Muscle of back (tissue), 11 donors: ENCODE data around the gene UCKL1. TPM values are rescaled to one million over a fixed set of nuclear protein-coding genes. Genes with fewer than 3 reads are reported as not detected.
A peak's percentile ranks its signal among the peaks of the same experiment; 100 is the strongest.
"Not testable (repeated sequence)": the region's sequence is repeated elsewhere in the genome, so short reads cannot be mapped to it uniquely, and the experiment has no call there.

Experiments
- DNase-seq, 3 donors: peaks; one replicate each; pipeline versions ENCODE4 v3.0.0 to v3.0.0-alpha.2; 2013
- polyA plus RNA-seq, 10 donors: library from polyadenylated mRNA; unstranded; fragments of 120-200 nt; gene quantifications; one replicate each; pipeline ENCODE4 v1.2.1, GENCODE V29; 2013; ENCODE audit not compliant: insufficient read length in 10 of 10

The UCKL1 gene
- polyA plus RNA-seq, 10 donors, result 28.3 to 58.9 (median 41.3) TPM

DNA sequence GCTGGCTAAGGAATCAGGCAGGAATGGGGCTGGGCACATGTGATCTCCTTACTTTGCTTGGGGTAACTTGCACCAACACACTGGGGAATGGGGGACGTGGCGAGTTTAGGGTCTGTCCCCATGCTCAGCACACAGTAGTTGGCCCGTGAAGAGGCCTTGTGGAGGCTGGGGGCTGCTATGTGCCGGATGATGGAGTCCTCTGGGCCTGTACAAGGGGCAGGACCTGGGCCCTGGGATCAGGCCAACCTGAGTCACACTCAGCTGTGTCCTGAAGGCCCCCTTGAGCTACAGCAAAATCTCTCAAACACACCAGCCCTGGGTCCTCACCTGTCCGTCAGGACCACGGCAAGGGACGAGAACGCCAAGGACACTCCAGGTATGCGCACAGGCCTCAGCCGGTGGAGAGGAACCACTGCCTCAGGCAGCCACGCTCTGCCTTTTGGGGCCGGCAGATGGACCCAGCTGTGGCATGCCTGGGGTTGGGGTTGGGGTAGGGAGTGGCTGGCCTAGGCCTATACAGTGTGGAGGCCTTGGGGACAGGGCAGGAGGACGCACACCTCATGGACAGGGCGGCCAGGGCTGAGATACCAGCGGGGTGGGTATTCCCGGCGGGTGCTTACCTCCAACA is 11.1 kb downstream of the UCKL1 start:
- DNase-seq, result no peak

DNA sequence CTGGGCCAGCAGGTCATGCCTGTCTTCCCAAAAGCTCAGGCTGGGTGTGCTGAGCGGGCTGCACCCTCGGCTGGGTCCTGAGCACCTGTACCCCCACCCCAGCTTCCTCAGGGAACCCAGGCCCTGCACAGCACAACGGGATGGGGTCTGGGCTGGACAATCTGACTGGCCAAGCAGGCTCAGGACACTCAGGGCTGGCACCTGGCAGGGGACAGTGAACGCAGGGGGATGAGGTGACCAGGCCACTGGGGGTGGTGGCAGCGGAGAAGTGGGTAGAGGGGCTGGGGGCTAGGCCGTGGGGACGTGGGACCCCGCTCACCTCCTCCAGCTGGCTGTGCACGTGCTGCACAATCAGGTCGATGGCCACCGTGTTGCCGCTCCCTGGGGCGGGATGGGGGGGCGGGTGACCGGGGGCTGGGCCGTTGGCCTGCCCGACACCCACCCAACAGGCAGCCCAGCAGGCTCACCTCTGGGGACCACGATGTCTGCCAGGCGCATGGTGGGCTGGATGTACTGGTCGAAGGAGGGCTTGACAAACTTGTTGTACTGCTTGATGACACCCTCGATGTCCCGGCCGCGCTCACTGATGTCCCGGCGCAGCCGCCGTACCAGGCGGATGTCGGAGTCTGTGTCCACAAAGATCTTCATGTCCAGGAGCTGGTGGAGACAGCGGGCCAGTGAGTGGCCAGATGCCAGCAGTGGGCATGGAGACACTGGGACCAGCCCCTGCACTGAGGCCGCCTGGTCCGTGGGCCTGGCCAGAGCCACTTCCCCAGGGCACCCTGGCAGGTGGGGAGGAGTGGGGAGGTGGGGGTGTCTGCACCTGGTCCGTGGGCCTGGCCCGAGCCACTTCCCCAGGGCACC is 11.9 kb downstream of the UCKL1 start:
- no peak for DNase-seq

DNA sequence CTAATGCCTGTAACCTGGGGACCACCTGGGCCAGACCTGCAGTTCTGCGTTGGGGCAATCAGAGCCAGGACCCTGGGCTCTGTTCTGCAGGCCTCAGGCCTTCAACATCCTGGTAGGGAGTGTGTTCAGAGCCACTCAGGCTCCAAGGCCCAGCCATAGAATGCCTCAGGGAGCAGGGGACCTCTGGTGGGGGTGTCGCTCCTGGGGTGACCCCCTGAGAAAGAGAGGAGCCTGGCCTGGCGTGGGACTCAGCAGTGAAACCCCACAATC is 12.5 kb downstream of the UCKL1 start:
- DNase-seq, result no peak

DNA sequence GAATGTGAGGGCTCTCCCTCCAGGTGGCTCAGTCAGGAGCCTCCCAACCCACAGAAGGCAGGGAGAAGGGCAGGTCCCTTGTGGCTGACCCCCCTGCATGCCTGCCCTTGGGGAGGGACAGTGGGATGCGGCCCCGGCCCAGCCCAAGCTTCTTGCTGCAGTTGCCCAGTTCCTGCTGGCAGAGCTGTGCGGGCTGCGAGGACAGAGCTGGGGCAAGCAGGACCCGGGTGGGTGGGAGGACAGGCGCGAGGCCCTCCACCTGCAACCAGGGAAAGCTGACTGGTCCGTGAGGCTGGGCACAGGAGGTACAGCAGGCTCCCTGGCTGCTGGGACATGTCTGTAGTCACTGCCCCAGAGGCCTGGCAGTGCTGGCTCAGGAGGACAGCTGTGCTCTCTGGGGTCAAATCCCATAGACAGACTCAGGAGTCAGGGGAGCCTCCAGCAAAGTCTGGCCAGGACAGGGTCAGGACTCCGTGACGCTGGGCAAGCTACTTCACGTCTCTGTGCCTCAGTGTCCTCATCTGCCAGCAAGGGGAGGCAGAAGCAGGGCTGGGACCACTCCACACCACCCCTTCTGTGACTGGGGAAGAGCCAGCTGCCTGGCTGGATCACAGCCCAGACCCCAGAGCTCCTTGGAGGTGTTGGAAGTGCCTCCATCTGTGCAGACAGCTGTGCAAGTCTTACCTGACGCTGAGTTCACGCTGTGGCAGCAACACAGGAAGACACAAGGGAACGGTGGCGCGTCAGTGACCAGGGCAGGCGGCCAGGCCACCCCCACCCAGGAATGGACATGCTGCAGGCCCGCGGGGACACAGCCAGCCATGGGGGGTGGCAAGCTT is 13.0 kb downstream of the UCKL1 start:
- no peak for DNase-seq

DNA sequence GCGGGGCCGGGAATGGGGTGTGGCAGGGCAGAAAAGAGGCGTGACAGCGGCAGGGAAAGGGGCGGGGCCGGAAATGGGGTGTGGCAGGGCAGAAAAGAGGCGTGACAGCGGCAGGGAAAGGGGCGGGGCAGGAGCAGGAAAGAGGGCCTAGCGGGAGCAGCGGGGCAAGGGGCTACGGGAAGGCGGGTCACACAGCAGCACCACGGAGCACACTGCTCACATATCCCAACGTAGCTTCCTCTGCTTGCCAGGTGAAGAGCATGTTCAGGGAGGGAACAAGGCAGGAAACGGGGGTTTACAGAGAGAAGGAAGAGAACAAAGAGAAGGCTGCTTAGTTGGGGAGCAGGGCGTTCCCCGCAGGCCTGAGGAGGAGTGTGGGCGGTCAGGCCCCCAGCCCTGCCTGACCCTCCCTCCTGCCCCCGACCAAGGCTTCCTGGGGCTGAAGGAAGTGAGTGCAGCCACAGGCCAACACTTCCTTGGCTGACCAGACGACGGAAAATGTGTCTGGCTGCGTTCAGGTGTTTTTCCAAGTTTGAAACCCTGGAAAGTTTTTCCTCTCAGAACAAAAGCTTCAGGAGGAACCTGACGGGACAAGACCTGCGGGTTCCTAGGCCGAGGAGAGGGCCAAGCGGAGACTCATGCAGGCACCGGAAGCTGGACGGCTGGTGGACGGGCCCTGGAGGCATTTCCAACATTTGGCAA is 13.8 kb downstream of the UCKL1 start:
- DNase-seq, result peak in 1 of 3 donors; percentile 57

DNA sequence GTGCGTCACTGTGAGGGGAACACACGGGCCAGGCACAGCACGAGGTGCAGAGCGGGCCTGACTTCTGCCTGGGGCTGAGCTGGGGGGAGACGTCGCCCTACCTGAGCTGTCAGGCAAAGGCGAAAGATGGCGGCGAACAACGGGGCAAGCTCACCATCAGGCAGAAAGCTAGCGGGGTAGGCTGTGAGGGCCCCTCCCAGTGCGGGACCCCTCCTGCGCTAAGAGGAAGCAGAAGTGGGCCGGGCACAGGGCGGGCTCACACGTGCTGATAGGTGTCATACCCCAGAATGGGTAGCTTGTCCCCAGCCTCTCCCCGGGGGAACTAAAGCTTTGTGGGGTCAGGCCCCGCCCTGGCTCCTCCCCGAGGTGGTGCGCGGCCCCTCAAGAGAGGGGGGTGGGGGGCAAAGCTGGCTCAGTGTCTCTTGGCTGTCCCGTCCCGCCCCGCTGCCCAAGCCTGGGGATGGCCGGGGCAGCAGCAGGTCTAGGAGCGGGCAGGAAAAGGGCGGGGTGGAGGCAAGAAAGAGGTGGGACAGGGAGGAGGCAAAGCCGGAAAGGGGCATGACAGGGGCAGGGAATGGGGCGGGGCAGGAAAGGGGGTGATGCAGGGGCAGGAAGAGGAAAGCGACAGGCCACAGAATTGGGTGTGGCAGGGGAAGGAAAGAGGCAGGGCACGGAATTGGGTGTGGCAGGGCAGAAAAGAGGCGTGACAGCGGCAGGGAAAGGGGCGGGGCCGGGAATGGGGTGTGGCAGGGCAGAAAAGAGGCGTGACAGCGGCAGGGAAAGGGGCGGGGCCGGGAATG is 14.7 kb downstream of the UCKL1 start:
- no peak for DNase-seq

DNA sequence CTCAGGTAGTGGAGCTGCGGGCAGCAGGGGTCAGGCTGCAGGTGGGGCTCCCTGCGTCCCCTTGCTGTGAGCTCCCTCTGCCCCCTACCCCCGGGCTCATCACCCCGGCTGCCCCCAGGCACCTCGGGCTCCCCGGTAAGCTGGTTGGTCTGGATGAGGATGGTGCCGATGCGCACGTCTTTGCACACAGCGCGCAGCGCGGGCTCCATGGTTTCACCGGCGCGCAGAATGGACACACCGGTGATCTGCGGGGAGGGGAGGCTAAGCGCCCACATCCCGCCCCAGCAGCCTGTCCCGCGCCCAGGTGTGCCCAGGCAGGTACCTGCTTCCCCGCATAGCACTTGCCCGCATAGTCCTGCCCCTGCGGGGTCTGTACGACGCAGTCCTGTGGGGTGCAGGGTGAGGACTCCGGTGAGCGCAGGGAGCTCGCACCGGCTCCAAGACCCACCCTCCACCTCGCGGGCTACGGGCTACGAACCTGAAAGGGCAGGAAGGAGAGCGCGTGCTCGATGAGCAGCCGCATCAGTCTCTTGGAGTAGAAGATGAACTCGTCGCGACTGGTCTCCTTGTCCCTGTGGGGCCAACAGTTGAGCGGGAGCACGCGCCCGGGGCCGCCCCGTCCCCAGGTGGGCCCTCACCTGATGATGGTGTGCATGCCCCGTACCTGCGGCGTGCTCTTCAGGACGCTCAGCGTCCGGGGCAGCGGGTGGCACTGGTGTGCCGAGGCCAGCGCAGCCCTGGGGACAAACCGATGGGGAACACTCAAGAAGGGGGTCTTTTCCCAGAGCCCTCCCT is 15.5 kb downstream of the UCKL1 start:
- DNase-seq, result no peak

DNA sequence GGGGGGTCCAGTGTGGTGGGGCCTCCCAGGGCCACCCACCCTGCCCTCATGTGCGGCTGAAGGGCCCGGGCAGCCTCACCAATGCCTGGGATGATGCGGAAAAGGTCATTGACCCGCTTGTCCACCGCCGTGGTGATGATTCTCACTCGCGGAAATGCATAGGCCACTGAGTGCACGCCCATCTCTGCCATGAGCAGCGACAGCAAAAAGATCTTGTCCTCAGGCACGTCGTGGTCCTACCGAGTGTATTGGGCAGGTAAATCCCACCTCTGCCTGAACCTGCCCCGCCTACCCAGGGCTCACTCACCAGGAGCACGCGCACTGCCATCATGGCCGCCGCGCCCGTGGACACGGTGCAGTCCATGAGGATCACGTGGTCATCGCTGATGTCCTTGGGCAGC is 16.1 kb downstream of the UCKL1 start:
- no peak for DNase-seq

DNA sequence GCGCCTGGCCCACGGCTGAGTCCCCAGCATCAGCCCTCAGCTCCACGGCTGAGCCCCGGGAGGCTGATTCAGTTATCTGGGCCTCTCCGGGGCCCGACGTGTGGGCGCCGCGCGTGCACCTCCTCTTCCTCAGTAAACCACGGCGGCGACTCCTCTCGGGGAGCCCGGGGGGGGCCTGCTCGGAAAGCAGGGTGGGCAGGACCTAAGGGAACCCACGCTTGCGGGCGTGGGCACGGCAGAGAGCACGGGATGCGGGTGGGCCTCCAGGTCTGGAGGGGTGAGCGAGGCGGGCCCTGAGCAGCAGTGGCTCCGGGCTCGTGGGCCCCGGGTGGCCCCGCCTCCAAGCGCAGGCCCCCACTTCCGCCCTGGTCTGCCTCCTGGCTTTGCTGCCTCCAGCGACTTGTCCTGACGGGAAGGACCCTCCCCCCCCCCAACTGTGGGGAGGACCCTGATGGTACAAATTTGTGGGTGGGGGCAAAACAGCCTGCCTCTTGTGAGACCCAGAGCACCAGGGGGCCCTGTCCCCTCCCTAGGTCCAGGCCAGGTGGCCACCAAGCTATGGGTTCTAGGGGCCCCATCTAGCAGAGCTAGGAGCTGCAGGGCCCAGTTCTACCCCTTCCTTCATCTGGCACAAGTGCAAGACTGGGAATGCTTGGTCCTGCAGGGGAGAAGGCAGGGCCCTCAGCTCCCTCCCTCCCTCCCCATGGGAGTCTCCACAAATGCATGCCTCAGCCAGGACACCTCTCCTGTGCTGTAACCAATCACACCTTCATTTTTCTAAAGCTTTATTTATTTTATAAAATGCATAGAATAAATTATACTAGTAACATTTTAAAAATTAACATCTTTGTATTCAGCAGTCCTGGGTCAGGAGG is 16.9 kb downstream of the UCKL1 start:
- DNase-seq, result peak in 1 of 3 donors; percentile 11

DNA sequence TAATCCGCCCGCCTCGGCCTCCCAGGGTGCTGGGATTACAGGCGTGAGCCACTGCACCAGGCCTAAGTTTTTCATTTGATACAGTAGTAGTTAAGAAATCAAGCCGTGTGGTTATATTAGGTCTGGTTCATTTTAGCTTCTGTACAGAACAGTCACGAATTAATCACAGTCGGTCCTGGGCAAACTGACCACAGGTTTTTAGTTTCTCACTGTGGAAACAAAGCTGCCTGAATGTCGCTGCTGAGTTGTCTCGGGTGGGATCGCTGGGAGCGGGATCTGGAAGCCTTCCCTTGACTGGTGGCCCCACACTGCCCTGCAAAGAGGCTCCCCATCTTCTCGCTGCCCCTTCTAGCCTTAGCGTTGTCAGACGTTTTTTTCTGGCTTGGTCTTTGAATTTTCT is 18.6 kb downstream of the UCKL1 start:
- no peak for DNase-seq

DNA sequence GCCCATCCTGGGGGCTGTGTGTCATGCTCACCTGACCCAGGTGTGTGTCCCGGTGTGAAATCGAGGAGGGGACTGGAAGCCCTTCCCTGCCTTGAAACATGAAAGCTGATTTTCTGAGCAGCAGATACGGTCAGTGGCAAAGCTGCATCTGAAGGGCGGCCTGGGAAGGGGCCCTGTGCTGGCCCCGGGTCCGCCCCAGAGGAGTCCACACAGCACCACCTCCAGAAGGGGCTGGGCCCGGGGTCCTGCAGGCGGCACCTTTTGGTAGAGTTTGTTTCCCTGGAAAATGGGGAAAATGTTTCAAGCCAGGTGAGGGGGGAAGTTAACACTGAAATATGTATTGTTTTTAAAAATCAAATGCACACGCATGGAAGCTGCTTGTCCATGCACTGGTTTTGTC is 20.8 kb downstream of the UCKL1 start:
- no peak for DNase-seq

DNA sequence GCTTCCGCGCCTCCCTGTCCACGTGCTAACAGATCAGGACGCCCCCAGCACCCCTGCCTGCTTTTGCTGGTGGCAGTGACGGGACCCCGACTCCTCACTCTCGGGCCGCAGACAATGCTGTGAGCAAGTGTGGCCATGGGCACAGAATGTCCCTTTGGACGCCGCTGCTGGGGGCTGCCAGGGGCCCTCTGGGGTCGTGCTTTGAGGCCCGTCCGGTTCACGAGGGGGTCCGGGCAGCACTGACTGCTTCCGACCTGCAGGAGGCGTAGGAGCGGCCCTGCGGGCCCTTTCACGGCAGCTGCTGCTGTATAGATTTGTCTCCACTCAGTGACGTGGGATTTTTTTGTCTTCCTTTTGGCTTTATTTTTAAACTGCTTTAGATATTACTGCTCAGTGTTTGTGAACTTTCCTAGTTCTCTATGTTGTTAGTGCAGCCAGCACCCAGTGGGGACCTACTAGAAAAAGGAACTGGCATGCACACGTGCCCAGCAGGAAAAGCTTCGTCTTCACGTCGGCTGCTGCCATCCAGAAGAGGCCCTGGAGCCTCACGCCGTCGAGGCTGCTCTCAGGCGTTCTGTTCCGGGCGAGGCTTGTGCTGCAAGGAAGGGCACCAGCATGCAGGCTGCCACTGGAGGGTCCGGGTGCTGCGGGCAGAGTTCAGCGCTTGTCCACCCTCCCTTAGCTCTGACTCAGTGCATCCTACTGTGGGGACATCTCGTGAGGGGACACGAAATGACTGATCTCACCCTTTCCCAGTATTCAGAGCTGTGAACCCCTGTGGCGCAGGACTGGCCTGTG is 21.7 kb downstream of the UCKL1 start:
- no peak for DNase-seq

DNA sequence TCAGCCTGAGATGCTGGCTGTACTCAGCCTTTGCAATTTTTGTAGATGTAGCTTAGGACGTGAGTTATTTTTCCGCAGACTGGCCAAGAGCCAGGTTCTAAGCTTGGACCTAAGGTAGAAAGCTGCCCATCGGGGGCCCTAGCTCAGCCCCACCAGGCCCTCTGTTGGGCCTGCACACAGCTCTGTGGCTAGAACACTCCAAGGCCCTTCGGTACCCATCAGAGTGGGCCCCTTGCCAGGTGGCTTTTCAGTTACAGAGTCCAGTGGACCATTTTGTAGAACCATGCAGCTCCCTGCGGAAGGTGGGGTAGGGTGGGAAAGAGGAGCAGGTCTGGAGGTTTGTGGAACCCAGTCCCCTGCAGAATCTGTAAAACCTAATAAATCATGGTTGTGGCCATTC is 22.6 kb downstream of the UCKL1 start:
- no peak for DNase-seq

DNA sequence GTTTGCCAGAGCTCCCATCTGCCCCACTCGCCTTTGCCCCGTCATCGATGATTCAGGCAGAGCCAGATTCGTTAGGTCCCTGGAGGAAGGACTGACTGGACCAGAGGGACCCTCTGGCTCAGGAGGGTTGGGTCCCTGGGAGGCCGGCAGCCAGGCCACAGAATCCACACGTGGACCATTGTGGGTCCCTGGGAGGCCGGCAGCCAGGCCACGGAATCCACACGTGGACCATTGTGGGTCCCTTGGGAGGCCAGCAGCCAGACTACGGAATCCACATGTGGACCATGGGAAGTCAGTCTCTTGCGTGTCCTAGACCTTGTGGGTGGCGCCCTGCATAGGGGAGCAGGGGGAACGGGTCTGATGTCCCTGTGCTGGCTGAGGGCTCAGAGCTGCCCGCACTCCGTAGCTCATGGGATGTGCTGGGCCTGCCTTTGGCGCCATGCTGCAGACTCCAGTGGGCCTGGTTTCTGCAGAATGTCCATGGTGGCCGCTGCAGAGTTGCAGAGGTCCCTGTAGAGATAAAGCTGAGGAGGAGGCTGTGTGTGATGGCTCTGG is 23.5 kb downstream of the UCKL1 start:
- no peak for DNase-seq

DNA sequence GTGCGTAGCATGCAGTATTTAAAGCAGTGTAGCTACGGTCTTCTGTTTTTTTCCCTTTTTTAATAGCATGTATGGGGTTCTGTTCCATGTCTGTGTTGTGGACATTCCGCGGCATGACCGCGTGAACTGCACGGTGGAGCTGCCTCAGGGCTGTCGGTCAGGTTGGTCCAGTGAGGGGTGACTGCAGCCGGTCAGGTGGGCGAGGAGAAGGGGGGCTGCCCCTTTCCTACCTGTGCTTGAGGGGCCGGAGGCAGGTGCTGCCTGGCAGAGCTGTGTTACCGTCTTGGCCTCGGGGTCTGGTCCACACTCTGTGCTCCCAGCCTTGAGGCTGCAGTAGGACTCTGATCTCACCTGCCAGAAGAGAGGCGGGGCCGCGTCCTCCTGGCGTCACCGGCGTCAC is 24.5 kb downstream of the UCKL1 start:
- no peak for DNase-seq

DNA sequence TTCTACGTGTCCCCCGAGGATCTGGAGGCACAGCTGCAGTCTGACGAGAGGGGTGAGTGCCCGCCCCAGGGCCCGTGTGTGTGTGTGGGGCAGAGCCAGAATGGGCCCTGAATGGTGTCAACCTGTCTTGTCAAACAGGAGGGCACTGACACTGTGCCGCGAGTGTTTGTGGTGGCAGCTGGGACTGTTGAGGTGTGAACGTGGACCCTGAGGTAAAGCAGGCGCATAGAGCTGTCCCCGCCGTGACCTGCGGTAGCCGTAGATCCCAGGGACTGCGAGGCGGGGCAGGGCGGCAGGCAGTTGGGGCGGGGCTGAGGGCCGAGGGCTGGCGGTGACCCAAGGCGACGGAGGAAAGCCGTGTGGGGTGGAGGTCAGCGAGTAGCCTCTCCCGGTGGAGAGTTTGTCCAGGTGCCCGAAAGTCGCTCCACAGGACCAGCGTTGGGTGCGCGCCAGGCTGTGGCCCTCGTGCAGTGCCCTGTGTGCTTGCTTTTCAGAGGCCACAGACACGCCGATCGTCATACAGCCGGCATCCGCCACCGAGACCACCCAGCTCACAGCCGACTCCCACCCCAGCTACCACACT is 25.2 kb downstream of the UCKL1 start:
- DNase-seq, result no peak

DNA sequence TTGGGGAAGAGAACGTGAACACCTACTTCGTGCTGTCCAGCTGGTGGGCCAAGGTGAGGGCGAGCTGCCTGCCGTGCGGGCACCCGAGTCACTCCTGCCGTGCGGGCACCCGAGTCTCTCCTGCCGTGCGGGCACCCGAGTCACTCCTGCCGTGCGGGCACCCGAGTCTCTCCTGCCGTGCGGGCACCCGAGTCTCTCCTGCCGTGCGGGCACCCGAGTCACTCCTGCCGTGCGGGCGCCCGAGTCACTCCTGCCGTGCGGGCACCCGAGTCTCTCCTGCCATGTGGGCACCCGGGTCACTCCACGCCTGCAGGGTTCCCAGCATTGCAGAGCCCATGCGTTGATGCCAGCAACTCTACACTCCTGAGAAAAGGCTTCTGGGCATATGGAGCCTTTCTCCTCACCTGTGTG is 26.7 kb downstream of the UCKL1 start:
- DNase-seq, result not testable (repeated sequence)

DNA sequence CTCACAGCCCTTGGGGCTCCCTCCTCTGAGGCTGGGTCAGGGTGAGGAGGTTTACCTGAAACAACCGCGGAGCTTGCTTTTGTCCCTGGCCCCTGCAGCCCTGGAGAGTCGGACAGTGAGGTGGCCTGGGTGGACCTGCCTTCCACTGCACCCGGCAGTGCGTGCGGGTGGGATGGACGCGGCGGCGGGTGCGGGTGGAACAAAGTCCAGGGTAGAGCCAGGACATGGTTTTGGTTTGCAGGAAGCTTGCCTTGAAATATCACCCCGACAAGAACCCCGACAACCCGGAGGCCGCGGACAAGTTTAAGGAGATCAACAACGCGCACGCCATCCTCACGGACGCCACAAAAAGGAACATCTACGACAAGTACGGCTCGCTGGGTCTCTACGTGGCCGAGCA is 27.1 kb downstream of the UCKL1 start:
- DNase-seq, result no peak
